Measurements from ENCODE around the gene CYP2W1.
A peak's percentile ranks its signal among the peaks of the same experiment; 100 is the strongest.
"Not testable (repeated sequence)": the region's sequence is repeated elsewhere in the genome, so short reads cannot be mapped to it uniquely, and the experiment has no call there.

CYP2W1 gene

GRCh38 chr7:997404-998395 is 14.7 kb downstream of the CYP2W1 start:
- DNase-seq (ENCODE audit: low read depth): peak; percentile 19

- DNase-seq (ENCODE audit: low read depth): no peak
Observed at GRCh38 chr7:999149-999879, 16.3 kb downstream of the CYP2W1 start.

GRCh38 chr7:999941-1000935 is 17.3 kb downstream of the CYP2W1 start:
- DNase-seq (ENCODE audit: low read depth): no peak

- DNase-seq (ENCODE audit: low read depth): not testable (repeated sequence)
Observed at GRCh38 chr7:1001069-1001770, 18.2 kb downstream of the CYP2W1 start.

GRCh38 chr7:1002026-1002425 is 19.0 kb downstream of the CYP2W1 start:
- not testable (repeated sequence) for DNase-seq (ENCODE audit: low read depth)

- not testable (repeated sequence) for DNase-seq (ENCODE audit: low read depth)
Observed at GRCh38 chr7:1002445-1002844, 19.5 kb downstream of the CYP2W1 start.

GRCh38 chr7:1004018-1004852 is 21.3 kb downstream of the CYP2W1 start:
- DNase-seq (ENCODE audit: low read depth): no peak

GRCh38 chr7:1005303-1005702 is 22.3 kb downstream of the CYP2W1 start:
- DNase-seq (ENCODE audit: low read depth): no peak

GRCh38 chr7:1007901-1008300 is 24.9 kb downstream of the CYP2W1 start:
- DNase-seq (ENCODE audit: low read depth): no peak

- DNase-seq (ENCODE audit: low read depth): no peak
Observed at GRCh38 chr7:1008733-1009363, 25.9 kb downstream of the CYP2W1 start.

- no peak for DNase-seq (ENCODE audit: low read depth)
Observed at GRCh38 chr7:1009747-1010146, 26.8 kb downstream of the CYP2W1 start.

- no peak for DNase-seq (ENCODE audit: low read depth)
Observed at GRCh38 chr7:1010226-1010625, 27.2 kb downstream of the CYP2W1 start.

- DNase-seq (ENCODE audit: low read depth): no peak
Observed at GRCh38 chr7:1011297-1012003, 28.5 kb downstream of the CYP2W1 start.

GRCh38 chr7:1012004-1012715 is 29.2 kb downstream of the CYP2W1 start:
- no peak for DNase-seq (ENCODE audit: low read depth)

- no peak for DNase-seq (ENCODE audit: low read depth)
Observed at GRCh38 chr7:1012716-1013095, 29.7 kb downstream of the CYP2W1 start.

GRCh38 chr7:1013581-1013980 is 30.6 kb downstream of the CYP2W1 start:
- no peak for DNase-seq (ENCODE audit: low read depth)

GRCh38 chr7:1014681-1015080 is 31.7 kb downstream of the CYP2W1 start:
- no peak for DNase-seq (ENCODE audit: low read depth)
